HPDE6-E6E7 (cell line): Measurements from ENCODE around the gene UBL4B.

ENCODE experiments used
- DNase-seq: peaks from one replicate; pipeline ENCODE4 v3.0.0; 2011; ENCODE audit warnings: missing footprints; ENCODE audit errors: extremely low spot score

The UBL4B gene

DNA sequence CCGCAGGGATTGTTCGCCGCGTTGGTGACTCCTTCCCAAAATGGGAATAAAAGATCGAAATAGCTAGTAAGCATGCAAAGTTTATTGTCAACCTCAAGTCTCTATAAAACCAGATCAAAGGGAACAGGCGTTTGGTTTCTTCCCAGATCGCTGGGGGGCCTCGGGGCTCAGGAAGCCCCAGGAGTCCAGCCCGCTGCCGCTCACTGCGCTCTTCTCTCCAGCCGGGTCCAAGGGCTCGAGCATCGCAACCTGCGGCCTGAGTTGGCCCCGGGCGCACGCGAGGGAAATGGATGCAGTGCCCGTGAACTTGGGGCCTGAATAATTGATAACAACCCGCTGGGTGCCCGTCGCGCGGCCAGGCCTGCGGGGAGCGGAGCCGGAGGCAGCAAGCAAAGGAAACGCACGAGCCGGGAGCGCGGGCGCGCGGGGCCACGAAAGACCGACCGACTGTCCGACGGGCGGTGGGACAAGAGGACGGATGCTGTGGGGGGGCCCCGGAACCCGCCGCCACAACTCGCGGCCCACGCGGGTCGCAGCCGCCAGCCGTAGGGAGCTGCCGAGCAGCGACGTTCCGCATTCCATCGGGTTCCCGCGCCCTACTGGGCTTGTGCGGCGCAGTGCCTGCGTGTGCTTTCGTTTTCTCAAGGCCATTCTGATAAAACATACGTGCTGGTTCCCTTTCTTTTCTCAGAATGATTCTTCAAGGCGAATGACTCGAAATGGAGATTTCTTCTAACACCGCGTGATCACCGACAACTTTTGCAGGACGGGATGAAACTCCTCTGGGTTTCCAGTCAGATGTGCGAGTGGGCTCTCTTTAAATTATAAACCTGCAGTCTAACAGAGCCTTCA lies 27.8 kb upstream of the UBL4B start:
- no peak for DNase-seq

DNA sequence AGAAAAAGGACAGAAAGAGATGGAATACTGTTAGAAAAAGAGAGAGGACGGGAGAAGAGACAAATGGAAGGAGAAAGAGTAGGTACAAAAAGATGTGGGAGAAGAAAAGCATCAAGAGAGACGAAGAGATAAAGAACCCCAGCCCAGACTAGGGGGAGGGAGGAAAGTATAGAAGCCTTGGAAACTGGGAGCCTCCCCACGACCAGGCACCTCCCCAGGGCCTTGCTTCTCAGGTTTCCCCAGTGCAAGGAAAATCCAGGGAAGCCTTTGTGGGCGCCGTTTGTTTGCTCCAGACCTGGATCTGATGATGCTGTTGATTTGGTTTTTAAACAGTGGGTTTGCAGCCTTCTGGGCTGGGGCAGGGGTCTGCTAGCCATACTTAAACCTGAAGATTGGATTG lies 26.6 kb upstream of the UBL4B start:
- DNase-seq, result no peak

DNA sequence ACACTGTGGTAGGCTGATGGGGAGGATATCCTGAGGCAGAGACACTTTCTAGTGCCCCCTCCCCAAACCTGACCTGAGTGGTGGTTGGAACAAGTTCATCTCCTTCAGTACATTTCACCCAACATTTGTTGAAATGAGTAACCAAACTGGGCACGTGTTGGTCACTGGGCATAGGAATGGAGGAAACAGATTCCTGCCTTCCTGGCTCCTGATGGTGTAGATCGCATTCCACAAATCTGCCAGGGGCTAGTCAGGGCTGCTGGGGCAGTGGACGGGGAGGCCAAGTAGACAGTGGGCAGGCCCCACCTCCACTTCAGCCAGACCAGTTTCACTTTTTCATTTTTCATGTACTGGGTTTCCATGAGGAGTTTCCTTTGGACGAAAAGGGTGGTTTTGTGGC lies 25.3 kb upstream of the UBL4B start:
- DNase-seq, result no peak

DNA sequence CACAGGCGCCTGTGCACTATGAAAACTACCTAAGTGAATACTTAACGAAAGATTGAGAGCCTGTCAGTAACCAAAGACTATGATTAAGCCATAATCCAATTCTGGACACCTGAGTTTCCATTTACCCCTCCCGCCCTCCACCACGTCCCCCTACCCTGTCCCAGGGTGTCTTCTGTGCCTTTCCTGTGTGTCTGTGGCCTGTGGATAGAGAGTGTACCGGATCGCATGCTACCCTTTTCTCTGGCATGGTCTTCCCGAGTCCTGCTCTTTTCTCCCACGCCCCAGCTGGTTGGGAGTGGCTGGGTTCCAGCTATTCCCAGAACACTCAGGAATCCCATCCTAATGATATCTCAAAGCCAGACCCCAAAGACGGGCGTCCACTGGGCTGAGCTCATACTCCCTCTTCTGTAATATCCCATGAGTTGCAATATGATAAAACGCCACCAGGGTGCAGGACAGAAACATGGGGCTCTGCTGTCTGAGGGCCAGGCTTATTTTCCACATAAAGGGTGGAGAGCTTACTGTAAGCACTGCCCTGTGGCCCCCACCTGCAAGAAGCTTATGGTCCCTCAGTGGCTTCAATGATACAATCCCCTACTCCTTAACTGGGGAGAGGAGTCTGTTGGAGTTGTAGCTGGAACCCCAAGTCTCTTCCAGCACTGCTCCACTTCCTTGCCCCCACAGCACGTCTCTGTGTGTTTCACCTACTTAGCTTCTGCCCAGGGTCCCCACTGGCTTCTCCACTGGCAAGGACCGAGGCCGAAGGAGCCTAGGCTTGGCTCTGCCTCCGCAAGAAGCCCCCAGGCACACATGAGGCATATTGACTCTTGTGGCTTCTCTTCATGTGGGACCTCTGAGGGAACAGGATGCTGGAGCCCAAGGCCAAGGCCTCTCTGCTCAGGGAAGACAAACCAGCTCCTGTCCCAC lies 24.2 kb upstream of the UBL4B start:
- peak; percentile 58 for DNase-seq

DNA sequence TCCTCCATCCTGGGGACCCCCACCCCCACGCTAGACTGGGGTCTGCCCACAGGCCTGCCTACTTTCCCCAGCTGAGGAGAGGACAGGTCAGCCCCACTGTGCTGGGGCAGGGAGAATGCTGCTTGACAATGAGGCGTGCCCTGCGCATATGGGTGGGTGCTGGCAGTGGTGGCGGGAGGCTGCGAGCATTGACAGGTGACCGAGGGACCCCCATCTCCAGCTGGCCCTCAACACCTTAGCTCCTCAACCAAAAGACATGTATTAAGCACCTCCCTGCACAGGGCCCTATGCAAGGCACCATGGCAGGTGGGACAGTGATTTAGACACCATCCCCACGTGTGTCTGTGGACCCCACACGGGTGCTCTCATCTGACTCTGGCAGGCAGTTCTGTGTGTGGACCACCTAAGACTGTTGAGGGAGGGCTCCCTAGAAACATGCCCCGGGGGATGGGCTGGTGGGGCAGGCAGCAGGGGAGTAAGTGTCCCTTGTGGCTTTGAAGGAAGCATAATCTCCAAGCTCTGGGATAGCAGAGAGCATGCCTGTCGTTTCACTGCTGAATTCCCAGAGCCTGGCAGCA lies 23.4 kb upstream of the UBL4B start:
- no peak for DNase-seq

DNA sequence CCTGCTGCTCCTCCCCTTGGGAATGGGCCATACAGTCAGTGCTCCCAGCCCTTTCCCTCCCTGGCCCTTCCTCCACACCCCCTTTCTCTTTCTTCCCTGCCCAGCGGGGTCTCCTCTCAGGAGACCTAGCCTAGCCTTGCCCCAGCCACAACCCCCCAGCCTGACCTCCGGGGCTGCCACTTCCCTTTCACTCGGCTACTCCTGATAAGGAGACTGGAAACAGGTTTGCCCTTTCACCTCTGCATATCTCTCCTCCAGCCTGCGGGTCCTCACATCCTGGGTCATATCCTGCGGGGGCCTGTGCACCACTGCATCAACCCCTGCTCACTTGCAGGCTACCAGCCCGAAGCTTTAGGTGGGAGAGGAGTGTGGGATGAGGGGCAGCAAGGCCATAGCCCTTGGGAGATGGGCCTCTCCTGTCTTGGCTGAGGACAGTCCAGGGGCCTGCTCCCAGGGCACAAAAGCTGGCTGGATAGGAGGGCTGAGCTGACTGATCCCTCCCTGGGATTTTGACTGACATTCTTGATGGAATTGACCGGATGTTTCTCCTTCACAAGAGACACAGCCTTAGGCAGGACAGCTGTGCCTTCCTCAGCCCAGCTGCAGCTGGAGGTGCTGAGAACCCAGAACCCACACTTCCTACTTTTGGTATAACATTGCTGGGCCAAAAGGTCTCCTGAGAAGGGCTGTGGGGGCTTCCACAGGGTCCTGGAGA lies 22.5 kb upstream of the UBL4B start:
- DNase-seq, result no peak

DNA sequence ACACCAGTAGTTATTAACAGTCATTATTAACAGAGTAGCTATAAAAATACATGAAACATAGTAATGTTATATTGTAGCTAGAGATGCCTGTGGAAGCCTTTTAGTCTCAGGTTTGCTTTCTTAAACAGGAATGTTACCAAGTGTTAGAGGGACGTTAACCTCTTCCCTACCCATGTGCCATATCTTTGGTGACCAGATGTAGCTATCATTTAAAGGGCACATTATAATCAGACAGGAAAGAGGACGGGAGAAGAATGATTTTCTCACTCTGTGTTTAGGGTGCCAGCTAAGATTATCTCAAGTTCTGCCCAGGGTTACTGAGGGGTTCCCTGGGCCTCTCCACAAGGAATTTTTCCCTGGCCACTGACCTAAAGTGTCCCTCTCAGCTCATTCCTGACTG lies 20.9 kb upstream of the UBL4B start:
- no peak for DNase-seq

DNA sequence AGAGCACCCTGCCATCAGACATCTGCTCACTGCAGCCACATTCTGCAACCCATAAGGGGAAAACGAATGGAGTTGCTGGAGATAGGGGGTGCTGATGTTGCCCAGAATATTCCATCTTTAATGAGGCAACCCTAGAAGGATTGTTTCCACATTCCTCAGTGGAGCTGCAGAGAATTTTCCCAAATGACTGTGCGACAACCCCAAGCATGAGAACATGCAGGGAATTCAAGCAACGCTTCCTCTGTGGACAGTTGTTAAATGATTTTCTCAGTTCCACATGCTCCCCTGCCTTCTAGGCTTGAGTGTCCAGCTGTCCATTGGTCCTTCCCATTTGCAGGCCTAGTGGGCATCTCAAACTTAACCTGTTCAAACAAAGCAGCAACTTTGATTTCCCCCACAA lies 20.5 kb upstream of the UBL4B start:
- DNase-seq, result no peak

DNA sequence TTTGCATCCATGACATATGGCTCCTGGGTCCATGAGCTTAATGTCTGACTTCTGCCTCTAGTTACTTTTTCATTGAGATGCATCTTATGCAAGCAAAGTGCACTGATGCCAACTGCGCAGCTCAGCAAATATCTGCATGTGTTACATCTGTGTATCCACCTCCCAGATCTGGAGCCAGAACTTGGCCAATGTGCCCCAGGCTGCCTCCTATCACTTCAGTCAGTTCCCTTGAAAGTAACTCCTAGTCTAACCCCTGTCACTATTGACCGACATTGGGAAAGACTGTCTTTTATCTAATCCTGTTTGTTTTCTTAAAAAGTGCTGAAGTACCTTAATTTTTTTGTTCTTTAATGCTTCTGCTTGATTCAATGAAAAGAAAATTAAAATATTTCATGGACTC lies 19.3 kb upstream of the UBL4B start:
- no peak for DNase-seq

DNA sequence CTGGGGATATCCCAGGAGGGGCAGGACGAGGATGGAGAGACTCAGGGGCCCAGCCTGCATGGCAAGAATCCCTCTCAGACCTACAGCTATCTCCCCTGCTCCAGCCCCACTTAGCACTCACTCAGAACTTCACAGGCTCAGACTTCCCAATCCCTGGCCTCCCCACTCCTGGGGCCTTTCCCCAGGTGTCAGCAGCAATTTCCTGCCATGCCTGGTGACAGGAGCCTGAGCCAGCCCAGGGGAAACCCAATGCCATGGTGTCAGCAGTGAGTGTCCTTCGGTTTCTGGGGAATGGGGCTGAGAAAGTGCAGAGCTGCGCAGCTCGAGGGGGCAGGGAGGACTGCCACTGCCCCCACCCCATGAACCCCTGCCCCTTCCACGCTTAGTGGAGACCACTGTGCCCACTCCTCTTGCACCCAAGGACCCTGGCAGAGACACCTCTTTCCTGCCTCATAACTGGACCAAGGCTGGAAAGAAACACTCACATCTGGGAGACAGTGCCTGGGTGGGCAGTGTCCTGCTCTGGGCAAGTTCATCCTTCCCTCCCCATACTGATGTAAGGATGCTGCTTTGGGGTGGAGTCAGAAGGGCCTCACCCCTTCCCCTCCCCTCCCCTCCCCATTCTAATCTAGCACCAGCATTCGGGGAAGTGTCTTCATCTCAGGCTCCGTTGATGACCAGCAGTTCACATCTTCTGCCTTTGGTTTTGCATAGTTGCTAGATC lies 17.1 kb upstream of the UBL4B start:
- DNase-seq, result no peak

DNA sequence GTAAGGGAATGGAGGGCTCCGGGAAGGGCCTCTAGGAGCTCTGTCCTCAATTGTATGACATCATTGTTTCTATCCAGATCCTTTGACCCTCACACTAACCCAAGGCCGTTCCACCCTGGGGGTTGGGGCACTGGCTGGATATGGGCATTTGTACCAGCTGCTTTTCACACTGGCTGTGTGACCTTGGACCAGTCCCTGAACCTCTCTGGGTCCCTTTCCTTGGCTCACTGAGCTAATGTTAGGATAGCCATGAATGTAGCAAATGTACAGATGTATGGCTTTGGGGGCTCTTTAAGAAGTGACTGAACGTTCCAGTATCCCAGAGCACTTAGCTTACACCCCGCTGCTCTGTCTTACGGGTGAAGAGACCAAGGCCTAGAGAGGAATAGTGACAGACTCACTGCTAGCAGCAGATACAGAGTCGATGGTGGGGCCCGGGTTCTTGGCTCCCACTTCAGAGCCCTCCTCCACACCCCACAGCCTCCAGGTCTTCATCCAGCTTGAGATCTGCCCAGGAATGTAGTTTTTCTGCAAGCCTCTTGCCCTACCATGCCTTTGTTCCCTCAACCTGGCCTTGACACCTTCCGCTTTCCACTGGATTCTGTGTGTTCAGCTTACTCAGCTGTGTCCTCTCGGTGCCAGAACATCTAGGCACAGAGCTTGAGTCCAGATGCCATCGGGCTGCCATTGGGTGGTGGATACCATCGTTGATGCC lies 14.6 kb upstream of the UBL4B start:
- no peak for DNase-seq

DNA sequence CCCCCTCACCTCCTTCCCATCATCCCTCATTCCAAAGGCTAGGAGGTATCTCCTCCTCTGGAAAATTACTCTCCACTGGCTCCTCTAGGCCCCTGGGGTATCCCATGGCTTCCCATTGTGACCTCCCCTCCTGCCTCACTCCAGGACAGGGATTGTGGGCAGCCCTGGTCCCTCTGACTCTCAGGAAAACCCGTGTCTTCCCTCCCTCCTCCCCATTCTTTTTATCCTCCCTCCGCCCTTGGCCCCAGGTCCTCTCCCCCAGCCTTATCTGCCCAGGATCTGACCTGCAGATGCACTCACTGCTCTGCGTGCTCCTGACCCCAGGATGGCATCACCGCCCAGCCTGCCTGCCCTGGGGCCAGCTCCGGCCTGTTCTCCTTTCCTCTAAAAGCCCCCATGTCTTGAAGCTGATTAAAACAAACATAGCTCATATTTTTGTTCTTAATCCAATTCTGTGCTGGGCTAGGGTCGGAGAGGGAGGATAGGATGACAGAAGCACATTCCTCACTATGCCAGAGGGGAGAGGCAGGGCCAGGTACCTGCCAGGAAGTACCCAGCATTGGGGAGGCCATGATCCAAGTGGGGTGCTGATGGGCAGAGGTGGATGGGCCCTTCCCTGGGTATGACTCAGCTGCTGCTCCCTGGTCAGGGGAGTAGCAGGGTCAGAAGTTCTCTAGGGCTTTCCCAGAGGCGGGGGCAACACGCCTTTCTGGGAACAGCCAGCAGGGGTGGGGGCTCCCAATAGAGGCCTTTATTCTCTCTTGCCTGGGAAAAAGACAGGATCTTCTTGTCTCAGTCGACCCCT lies 13.8 kb upstream of the UBL4B start:
- DNase-seq, result no peak

DNA sequence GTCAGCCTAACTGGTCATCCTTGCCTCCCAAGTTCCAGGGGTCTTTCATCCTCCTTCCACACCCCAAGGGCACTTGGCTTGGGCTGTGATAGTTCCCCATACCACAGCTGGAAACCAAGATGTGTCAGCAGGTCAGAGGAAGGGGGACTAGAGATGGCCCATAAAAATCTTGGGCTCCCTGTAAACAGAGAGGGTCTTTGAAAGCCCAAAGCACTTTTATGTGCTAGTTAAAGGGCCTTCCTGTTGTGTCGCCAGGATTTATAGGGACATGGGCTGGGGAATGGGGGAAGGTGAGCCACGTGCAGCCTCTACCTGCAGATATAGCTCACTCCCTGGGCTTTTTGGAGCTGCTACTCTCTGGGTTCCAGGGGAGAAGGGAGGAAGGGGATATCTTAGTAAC lies 11.9 kb upstream of the UBL4B start:
- DNase-seq, result no peak

DNA sequence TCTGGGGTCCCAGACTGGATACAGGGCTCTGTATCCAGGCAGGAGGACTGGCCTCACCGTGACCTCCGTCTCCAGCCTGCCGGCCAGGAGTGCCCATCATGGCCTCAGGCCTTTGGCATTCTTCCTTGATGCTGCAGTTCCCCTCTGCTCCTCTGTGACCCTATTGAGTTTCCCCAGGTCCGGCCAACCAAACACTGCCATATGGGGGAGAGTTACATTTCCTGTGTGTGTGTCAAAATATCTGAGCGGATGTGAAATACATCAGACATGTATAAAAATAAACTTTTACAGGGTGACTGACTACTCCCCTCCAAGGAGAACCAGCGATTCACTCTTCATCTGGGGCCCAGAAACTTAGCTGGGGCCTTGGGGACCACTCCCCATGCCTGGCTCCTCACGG lies 10.2 kb upstream of the UBL4B start:
- no peak for DNase-seq

DNA sequence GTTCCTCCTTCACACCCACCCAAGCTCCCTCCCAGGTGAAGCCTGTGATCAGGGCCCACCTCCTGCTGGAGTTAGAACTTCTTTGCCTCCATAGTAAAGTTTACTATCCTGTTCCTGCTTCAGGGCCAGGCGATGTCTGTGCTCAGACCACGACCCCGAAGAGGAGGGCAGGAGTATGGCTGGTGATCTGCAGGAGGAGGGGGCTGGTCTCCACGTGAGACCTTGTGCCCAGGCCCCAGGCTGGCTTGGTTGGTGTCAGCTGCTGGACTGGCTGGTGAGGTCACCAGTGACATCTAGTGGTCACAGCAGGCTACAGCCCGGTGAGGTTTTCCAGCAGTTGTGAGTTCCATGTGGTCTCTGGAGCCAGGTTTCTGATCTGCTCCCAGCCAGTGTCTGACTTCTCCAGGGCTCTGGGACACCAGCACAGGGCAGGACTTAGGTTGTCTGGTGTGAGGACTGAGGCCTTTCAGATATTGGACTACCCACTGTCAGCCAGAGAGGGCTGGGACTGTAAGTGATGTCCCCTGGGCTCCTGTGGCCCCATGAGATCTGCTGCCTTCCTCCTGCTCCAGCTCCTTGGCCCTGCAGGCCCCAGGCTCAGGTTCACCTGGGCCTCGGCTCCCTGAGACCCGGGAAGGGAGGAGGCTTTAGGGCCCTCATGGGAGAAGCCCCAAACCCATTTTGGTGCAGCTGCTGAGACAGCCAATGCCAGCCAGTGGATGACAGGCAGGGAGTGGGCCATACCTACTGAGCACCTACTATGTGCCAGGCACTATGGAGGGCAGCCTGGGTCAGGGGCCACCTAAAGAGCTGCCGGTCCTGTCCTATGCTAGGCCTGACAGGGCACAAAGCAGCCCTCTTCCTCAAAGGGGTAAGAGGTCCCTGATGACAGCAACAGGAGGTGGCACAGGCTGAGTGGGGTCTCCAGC lies 6.0 kb upstream of the UBL4B start:
- DNase-seq, result peak; percentile 73

DNA sequence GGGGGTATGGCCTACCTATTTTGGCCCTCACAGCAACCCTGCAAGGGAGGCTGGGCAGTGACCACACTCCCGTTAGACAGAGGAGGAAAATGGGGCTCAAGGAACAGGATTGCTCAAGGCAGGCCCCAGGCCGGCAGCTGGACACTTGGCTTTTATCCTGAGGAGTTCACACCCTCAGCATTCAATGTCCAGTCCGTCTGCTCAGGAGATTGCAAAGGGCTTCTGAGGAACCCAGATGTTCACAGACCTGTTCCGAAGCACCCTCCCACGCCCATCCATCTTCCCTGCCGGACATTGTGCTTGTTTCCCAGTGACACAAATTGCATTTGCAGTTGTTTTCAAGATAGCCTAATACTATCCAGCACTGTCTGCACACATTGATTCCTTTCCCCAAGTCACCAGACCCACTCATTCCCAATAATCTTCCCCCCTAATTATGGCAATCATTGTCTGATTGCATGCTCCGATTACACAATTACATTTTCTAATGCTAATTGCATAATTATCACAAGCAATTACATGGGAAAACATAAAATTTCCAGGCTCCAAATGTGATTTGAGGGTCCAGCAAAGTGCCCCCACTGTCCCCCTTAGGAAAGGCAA lies 4.3 kb upstream of the UBL4B start:
- DNase-seq, result no peak

DNA sequence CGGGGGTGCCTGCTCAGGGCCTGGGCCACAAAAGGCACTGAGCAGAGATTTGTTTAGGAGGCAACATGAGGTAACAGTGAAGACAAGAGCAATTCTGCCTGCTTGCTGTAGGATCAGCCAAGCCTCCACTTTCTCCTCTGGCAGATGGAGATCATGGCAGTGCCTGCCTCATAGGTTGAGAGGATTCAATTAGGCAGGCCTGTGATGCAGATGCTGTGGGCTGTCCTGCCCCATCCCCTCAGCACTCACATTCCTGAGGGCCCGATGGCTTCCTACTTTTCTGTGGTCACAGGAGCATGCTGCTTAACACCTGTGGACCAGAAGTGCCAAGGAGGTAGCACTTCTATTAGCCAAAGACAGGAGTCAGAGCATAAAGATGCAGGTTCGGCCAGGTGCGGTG lies 1.2 kb upstream of the UBL4B start:
- no peak for DNase-seq

DNA sequence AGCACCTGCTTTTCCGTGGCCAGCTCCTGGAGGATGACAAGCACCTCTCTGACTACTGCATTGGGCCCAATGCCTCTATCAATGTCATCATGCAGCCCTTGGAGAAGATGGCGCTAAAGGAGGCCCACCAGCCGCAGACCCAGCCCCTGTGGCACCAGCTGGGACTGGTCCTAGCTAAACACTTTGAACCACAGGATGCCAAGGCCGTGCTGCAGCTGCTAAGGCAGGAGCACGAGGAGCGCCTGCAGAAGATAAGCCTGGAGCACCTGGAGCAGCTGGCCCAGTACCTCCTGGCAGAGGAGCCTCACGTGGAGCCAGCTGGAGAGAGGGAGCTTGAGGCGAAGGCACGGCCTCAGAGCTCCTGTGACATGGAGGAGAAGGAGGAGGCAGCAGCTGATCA lies 413 bp downstream of the UBL4B start:
- no peak for DNase-seq
